Type B pancreatic cell (in vitro differentiated cells): Measurements from ENCODE around the gene CAV2. TPM values are rescaled to one million over a fixed set of nuclear protein-coding genes. Genes with fewer than 3 reads are reported as not detected.

ENCODE experiments used
- DNase-seq: peaks from one replicate; pipeline ENCODE4 v3.0.0; 2021; ENCODE audit warnings: mixed read lengths; ENCODE audit not compliant: unreplicated experiment; ENCODE audit errors: extremely low spot score
- H3K27ac Mint-ChIP-seq: 2 replicates; pipeline ENCODE4 v1.8.0; 2021; ENCODE audit warnings: mild to moderate bottlenecking, mixed read lengths
- H3K27me3 Mint-ChIP-seq: 2 replicates; pipeline ENCODE4 v1.8.0; 2021; ENCODE audit warnings: mixed read lengths
- H3K36me3 Mint-ChIP-seq: 2 replicates; pipeline ENCODE4 v1.8.0; 2021; ENCODE audit warnings: mixed read lengths
- H3K4me1 Mint-ChIP-seq: one replicate; pipeline ENCODE4 v1.8.0; 2021; ENCODE audit warnings: mixed read lengths; ENCODE audit not compliant: unreplicated experiment
- H3K4me3 Mint-ChIP-seq: 2 replicates; pipeline ENCODE4 v1.8.0; 2021; ENCODE audit warnings: mild to moderate bottlenecking, mixed read lengths
- H3K9me3 Mint-ChIP-seq: 2 replicates; pipeline ENCODE4 v1.8.0; 2021; ENCODE audit warnings: mixed read lengths
- CTCF ChIP-seq: fragments of 200-600 bp; sonication (generic); conservative IDR thresholded peaks from 2 replicates; pipeline ENCODE4 v1.5.0; 2021; ENCODE audit warnings: antibody characterized with exemption, mild to moderate bottlenecking
- total RNA-seq: library from RNA; stranded (reverse); gene quantifications from 2 replicates; pipeline ENCODE4 v1.2.1, GENCODE V29; 2021; ENCODE audit warnings: low replicate concordance

The CAV2 gene
- total RNA-seq, 1 donor from 2014 or later, result 12.8 TPM

- Mint-ChIP-seq H3K4me3 (no peak overlapping the region), H3K4me1 (peaks cover 3% of the 10 kb centered on the region), H3K27me3 (no peaks in the 10 kb centered on the region), H3K9me3 (no peaks in the 10 kb centered on the region), H3K36me3 (no peaks in the 10 kb centered on the region), H3K27ac (no peak overlapping the region)
- TF ChIP-seq CTCF, result no peak
- no peak for DNase-seq
Observed at GRCh38 chr7:116544487-116544886, 44.9 kb downstream of the CAV2 start.

GRCh38 chr7:116545411-116545993, 46.0 kb downstream of the CAV2 start:
- Mint-ChIP-seq H3K36me3 (no peaks in the 10 kb centered on the region), H3K27me3 (no peaks in the 10 kb centered on the region)

GRCh38 chr7:116546054-116546453, 46.5 kb downstream of the CAV2 start:
- Mint-ChIP-seq H3K9me3 (no peaks in the 10 kb centered on the region), H3K4me1 (peaks cover 3% of the 10 kb centered on the region), H3K27me3 (no peaks in the 10 kb centered on the region), H3K4me3 (no peak overlapping the region), H3K27ac (no peak overlapping the region), H3K36me3 (no peaks in the 10 kb centered on the region)
- no peak for DNase-seq
- TF ChIP-seq CTCF, result no peak

More at GRCh38 chr7:116545411-116545993, 46.0 kb downstream of the CAV2 start:
- H3K4me1 Mint-ChIP-seq, result peaks cover 3% of the 10 kb centered on the region
- H3K27ac Mint-ChIP-seq, result no peak overlapping the region
- no peak for DNase-seq
- H3K9me3 Mint-ChIP-seq, result no peaks in the 10 kb centered on the region
- H3K4me3 Mint-ChIP-seq, result no peak overlapping the region
- no peak for TF ChIP-seq CTCF

GRCh38 chr7:116546916-116547315, 47.4 kb downstream of the CAV2 start:
- Mint-ChIP-seq H3K27me3 (no peaks in the 10 kb centered on the region), H3K36me3 (no peaks in the 10 kb centered on the region), H3K9me3 (no peaks in the 10 kb centered on the region), H3K4me3 (no peak overlapping the region), H3K4me1 (peaks cover 1% of the 10 kb centered on the region), H3K27ac (no peak overlapping the region)
- DNase-seq, result no peak
- TF ChIP-seq CTCF, result no peak

GRCh38 chr7:116547347-116547746, 47.8 kb downstream of the CAV2 start:
- Mint-ChIP-seq H3K27ac (no peak overlapping the region), H3K4me1 (no peaks in the 10 kb centered on the region), H3K36me3 (no peaks in the 10 kb centered on the region), H3K27me3 (no peaks in the 10 kb centered on the region), H3K4me3 (no peak overlapping the region), H3K9me3 (no peaks in the 10 kb centered on the region)
- no peak for DNase-seq
- no peak for TF ChIP-seq CTCF

- Mint-ChIP-seq H3K9me3 (no peaks in the 10 kb centered on the region), H3K4me3 (no peak overlapping the region), H3K27ac (no peak overlapping the region), H3K4me1 (no peaks in the 10 kb centered on the region), H3K27me3 (no peaks in the 10 kb centered on the region), H3K36me3 (no peaks in the 10 kb centered on the region)
- no peak for DNase-seq
- TF ChIP-seq CTCF, result no peak
Observed at GRCh38 chr7:116548506-116548905, 49.0 kb downstream of the CAV2 start.
